ENCODE measurements around the gene MAP3K10.

DNA sequence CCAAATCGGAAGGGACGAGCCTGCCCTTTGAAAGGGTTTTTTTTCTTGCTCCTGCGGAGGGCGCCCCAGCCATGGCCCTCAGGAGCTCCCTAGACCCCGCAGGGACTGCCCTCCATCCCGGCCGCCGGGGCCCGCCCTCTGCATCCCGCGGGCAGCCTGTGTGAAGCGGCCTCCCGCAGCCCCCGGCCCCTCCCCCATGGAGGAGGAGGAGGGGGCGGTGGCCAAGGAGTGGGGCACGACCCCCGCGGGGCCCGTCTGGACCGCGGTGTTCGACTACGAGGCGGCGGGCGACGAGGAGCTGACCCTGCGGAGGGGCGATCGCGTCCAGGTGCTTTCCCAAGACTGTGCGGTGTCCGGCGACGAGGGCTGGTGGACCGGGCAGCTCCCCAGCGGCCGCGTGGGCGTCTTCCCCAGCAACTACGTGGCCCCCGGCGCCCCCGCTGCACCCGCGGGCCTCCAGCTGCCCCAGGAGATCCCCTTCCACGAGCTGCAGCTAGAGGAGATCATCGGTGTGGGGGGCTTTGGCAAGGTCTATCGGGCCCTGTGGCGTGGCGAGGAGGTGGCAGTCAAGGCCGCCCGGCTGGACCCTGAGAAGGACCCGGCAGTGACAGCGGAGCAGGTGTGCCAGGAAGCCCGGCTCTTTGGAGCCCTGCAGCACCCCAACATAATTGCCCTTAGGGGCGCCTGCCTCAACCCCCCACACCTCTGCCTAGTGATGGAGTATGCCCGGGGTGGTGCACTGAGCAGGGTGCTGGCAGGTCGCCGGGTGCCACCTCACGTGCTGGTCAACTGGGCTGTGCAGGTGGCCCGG, 815 bp downstream of the MAP3K10 start:
- TF ChIP-seq, protein P1, sequence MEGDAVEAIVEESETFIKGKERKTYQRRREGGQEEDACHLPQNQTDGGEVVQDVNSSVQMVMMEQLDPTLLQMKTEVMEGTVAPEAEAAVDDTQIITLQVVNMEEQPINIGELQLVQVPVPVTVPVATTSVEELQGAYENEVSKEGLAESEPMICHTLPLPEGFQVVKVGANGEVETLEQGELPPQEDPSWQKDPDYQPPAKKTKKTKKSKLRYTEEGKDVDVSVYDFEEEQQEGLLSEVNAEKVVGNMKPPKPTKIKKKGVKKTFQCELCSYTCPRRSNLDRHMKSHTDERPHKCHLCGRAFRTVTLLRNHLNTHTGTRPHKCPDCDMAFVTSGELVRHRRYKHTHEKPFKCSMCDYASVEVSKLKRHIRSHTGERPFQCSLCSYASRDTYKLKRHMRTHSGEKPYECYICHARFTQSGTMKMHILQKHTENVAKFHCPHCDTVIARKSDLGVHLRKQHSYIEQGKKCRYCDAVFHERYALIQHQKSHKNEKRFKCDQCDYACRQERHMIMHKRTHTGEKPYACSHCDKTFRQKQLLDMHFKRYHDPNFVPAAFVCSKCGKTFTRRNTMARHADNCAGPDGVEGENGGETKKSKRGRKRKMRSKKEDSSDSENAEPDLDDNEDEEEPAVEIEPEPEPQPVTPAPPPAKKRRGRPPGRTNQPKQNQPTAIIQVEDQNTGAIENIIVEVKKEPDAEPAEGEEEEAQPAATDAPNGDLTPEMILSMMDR (conservative IDR thresholded peaks at IDR 0.05; ENCODE audit: low read depth, low read length): 0 out of 2 replicates have a peak, but pooled peaks have one; percentile 7
- TF ChIP-seq RAD21 (IDR thresholded peaks at IDR 0.05; ENCODE audit: low read length) (no peak; the same call in 1 of the 2 replicates), POLR2A (IDR thresholded peaks at IDR 0.05; ENCODE audit: low read depth, low read length) (no peak)
